Myocyte (in vitro differentiated cells): Measurements from ENCODE around the gene PRSS12. TPM values are rescaled to one million over a fixed set of nuclear protein-coding genes. Genes with fewer than 3 reads are reported as not detected.
"Not testable (repeated sequence)": the region's sequence is repeated elsewhere in the genome, so short reads cannot be mapped to it uniquely, and the experiment has no call there.

Experiments
- DNase-seq: peaks from one replicate; pipeline ENCODE4 v3.0.0-alpha.2; 2012; ENCODE audit warnings: low read depth
- total RNA-seq: library from RNA; depleted of rRNA; stranded (reverse); fragments of >200 nt; gene quantifications from 2 replicates; pipeline ENCODE4 v1.2.3, GENCODE V29; 2014

Gene PRSS12
- total RNA-seq, 1 donor from 2014 or later, result 1.5 TPM

GRCh38 chr4:118325431-118325830 lies 27.4 kb downstream of the PRSS12 start:
- no peak for DNase-seq

GRCh38 chr4:118322831-118323502 lies 29.8 kb downstream of the PRSS12 start:
- DNase-seq, result no peak

- no peak for DNase-seq
Measured at GRCh38 chr4:118318931-118319330, 33.9 kb downstream of the PRSS12 start.

GRCh38 chr4:118317691-118318090 lies 35.1 kb downstream of the PRSS12 start:
- DNase-seq, result no peak

DNA sequence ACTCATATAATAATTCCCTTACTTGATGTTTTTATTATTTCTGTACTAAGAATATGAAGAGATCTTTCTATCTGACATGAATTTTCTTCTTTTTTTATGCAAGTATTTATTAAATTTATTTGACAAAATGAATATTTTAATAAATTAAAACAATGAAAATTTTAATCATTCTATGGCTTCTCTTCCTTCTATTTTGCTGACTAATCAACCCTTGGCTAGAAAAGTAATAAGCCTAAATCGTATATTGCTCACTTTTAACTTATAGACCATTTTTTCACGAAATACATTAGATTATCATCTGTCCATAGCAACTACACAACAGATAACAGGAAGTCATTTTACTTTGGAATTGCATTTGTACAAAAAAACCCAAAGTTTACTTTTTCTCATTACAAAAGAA lies 38.6 kb downstream of the PRSS12 start:
- DNase-seq, result no peak

DNA sequence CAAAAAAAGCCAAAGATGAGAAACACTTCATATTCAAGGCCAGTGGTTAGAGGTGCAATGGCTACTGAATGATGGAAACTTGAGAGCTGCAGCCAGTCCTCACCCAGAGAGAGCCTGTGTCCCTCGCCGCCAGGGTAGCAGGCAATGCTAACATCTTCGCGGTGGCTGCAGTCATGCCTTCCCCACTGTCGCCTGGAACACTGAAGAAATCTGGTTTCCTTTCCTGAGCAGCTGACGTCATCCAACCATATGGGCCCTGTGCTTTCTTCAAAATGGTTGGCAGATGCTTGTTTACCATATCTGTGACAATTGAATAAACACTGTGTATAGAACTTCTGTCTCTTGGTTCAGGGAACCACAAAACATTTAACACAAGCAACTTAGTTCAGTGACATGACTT lies 39.7 kb downstream of the PRSS12 start:
- DNase-seq, result no peak

- DNase-seq, result no peak
Measured at GRCh38 chr4:118308306-118309030, 44.3 kb downstream of the PRSS12 start.

DNA sequence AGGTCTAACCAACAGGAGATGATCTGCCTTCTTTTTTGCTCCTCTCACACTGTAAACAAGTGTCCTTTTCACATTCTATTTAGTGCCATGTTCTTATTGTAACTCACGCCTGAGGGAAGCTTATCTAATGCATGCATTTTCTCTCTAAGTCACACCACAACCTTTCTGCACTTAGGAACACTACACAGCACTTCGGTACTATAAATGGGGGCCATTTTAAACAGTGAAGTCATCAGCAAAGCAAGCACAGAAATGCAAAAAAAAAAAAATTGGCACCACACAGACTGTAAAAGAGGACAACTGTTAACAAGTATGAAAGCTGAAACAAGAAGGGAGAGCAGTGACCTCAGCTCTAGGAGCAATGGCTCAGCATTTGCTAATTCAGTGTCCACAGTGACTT lies 45.2 kb downstream of the PRSS12 start:
- DNase-seq, result peak; percentile 27

- DNase-seq, result not testable (repeated sequence)
Measured at GRCh38 chr4:118299619-118300018, 53.2 kb downstream of the PRSS12 start.

- no peak for DNase-seq
Measured at GRCh38 chr4:118296729-118297128, 56.1 kb downstream of the PRSS12 start.

DNA sequence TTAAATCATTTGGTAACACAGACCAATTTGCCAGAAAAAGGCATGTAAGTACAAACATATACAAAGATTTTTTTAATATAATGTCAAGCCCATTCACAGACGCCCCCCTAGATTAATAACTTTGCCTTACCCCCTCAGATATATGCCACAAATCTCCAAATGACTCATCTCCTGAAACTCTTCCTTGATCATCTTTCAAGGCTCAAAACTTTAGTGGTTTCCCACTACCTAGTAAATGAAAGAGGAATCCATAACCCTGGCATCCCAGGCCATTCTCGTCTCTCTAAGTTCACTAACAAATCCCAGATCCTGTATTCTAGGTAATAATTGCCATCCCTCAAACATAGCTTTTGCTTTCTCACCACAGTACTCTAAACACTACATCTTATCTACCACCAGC lies 61.9 kb downstream of the PRSS12 start:
- DNase-seq, result no peak

GRCh38 chr4:118289794-118290193 lies 63.0 kb downstream of the PRSS12 start:
- DNase-seq, result no peak

- DNase-seq, result no peak
Measured at GRCh38 chr4:118287711-118288451, 64.9 kb downstream of the PRSS12 start.

DNA sequence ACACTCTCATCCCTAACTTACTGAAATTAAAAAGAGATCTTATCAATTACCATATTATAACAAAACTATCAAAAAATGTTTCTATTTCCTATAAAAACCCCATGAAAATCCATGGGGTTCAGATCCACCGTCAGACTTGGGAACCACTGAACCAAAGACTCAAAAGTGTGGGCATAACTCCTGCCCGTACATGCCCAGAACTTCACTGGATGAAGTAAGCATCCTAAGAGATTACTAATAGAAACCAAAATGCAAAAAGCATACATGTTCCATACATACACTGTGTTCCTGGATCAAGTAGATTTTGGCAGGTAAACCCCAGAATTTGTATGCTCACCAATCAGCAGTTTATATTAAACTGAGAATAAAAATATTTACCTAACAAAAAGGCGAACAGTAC lies 66.1 kb downstream of the PRSS12 start:
- no peak for DNase-seq

GRCh38 chr4:118285931-118286330 lies 66.9 kb downstream of the PRSS12 start:
- no peak for DNase-seq

- DNase-seq, result no peak
Measured at GRCh38 chr4:118284169-118284568, 68.6 kb downstream of the PRSS12 start.

- peak; percentile 20 for DNase-seq
Measured at GRCh38 chr4:118282692-118283091, 70.1 kb downstream of the PRSS12 start.

DNA sequence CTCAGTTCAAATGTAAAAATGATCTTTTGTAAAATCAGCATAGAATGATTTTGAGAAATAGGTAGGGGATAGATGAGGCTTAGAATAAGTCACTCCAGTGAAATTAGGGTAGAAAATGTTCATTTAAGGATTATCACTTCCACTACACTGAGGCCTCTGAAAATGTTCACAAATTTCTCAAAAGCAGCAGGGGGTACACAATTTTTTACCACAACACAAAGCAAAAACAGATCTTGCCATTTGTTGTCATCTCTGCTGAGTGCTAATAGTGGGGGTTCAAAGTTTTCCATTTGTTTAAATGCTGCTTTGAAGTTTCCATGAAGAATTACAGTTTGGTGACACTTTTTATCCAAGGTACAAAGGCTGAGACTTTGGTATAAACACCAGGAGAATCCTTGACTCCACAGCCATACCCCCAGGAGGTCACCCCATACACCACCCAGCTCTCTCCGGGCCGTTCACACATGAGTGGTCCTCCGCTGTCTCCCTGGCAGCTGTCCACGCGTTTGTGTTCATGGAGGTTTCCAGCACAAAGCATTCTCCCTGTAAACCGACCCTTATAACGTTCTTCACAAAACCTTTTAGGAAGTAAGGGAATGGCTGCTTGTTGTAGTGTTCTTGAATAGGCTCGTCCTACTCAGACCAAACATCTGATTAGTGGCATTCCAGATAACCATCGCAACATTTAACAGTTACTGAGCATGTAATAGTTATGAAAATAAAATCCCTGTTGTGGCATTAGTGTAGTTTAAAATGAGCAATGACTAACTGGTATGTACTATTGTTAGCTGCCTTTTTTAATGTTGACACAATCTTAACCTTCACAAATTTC lies 71.0 kb downstream of the PRSS12 start:
- DNase-seq, result peak; percentile 39

GRCh38 chr4:118280501-118281218 lies 72.1 kb downstream of the PRSS12 start:
- peak; percentile 67 for DNase-seq

DNA sequence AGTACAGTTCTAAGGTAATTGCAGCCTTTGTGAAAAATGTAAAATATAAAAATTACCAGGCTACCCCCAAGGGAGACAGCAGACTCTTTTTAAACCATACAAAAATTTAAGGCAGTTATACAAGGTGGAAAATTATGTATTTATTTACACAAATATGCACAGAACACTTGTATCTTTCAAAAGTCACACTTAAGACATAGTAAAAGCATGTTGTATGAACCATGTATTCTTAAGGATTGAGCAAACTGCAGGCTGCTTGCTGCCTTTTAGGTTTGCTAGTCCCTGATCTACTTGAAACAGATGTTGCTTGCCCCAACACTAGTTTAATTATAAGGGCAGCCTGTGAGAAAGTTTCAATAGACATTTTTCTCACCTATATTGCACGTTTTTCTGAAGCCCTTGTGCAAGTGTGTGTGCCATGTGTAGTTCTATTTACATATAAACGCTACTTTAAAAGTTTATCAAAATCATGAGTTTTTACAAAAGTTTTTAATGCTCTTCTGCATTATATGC lies 72.8 kb downstream of the PRSS12 start:
- no peak for DNase-seq
